Stimulated activated CD4-positive, alpha-beta T cell treated with anti-CD3 and anti-CD28 coated beads, Interleukin-1b, Interleukin-23, amount 100 ng/mL, for 48 hours (primary cell): Measurements from ENCODE around the gene GABPB2.

Experiments
- DNase-seq: peaks from one replicate; pipeline ENCODE4 v3.0.0-alpha.2; 2020

GABPB2 gene

DNA sequence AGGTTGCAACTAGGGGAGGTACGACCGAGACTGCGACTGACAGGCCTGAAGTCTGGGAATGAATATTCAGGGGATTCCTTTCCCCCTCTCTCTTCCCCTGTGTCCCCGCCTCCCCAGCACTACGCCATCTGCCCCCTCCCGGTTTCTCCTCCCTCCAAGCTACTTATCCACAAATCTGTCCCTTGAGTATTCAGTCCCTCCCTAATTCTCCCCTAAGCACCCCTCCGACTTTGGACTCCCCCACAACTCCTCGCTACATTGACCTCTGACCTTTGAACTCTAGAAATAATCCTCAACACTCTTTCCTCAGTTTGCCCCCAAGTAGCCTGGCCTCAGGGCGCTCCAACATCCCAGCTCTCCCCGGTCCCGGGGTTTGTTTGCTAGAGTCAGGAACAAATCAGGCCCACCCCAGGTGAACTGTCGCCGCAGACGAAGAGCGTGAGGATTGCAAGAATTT is 94.7 kb downstream of the GABPB2 start:
- DNase-seq = no peak

DNA sequence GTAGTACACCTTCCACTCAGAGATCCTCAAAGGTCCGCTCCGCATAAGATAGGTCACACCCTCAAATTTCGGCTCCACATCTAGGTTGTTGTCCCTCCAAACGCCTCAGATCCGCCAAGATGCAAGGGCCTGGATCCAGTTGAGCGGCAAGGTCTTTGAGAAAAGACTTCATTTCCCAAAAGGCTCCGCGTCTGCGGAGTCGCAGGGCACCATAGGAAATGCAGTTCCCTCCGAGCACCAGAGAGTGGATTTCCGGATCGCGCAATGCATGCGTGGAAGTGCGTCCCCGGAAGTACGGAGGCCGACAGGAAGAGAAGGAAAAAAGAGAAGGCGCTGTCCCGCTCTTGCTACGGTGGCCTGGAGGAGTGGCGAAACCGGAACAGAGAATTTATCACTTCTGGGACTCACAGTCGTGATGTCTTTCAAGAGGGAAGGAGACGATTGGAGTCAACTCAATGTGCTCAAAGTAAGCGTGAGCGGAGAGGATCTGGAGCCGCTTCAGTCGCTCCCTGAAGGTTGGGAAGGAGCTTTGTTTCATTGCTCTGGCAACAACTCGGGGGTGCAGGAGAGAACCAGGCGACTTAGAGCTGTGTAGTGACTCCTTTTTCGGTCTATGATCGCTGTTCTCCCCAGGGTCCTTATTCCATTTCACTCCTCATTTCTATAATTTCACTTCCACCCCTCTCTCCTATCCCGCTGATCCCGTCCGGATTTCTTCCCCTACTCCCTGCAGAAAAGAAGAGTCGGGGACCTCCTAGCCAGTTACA is 95.4 kb downstream of the GABPB2 start, which contains the start of the genes LYSMD1 and SCNM1:
Gene LYSMD1, minus strand, starts transcription at position 165 of the 767 bp plus-strand sequence. CDS start 644 bp downstream, outside the sequence.
Gene SCNM1, plus strand, starts transcription at position 407 of the 767 bp plus-strand sequence. Its CDS starts 9 bp downstream, at position 416.
- DNase-seq = peak; percentile 98

DNA sequence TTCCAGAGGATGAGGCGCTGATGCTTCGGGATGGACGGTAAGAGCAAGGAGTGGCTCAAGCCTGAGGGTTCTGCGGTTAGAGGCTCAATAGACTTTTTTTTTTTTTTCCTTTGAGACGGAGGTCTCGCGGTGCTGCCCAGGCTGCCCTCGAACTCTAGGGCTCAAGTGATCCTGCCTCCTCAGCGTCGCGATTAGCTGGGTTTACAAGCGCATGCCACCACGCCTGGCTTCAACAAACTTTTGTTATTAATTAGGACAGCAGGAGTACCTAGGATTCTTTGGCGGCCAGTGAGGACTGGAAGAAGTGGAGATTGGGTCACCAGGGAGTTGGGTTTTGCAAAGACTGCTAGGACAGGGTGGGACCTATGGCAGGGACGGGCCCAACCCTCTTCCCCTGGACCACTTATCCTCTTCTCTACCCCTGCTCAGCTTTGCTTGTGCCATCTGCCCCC is 96.0 kb downstream of the GABPB2 start:
- no peak for DNase-seq

GRCh38 chr1:151167116-151167515 is 96.6 kb downstream of the GABPB2 start:
- DNase-seq = no peak

DNA sequence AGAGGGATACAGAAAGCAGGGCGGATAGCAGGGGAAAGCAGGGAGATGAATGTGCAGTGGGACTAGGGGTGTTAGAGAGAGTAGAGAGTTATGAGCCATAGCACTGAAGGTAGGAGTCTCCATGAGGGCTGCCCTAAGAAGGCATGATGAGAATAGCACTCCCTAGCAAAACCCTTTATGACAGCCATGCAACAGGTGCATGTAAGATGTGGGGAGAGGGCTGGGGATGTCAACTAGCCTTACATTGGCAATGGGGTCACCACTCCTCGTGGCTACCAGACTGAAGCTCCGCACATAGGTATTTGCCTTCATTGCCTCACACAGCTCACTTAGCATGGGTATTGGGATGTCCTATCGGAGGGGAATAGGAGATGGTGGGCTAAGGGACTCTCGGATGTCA is 100.6 kb downstream of the GABPB2 start:
- no peak for DNase-seq
